ENCODE measurements around the gene BNIPL. TPM values are rescaled to one million over a fixed set of nuclear protein-coding genes. Genes with fewer than 3 reads are reported as not detected.

The BNIPL gene
- total RNA-seq, 2 donors from 2014 or later, result 0.42 to 0.57 TPM

GRCh38 chr1:151002611-151003010 is 33.8 kb upstream of the BNIPL start:
- peak overlapping the region; percentile 82 for H3K4me3 Mint-ChIP-seq
- peaks cover 45% of the 10 kb centered on the region for H3K4me1 Mint-ChIP-seq
- no peak for ATAC-seq
- peak overlapping the region; percentile 99 for H3K27ac Mint-ChIP-seq
- H3K36me3 Mint-ChIP-seq (ENCODE audit: low read depth), result peaks cover 4% of the 10 kb centered on the region
- no peaks in the 10 kb centered on the region for H3K27me3 Mint-ChIP-seq
- H3K9me3 ChIP-seq (ENCODE audit: control insufficient read depth, low read length, poor library complexity, severe bottlenecking), result no peaks in the 10 kb centered on the region
- no peak for DNase-seq

GRCh38 chr1:151003180-151003579 is 33.2 kb upstream of the BNIPL start:
- Mint-ChIP-seq H3K27me3 (no peaks in the 10 kb centered on the region), H3K4me1 (peaks cover 49% of the 10 kb centered on the region), H3K27ac (peak overlapping the region; percentile 99), H3K4me3 (peak overlapping the region; percentile 82), H3K36me3 (ENCODE audit: low read depth) (peaks cover 4% of the 10 kb centered on the region)
- DNase-seq (no peak), ATAC-seq (no peak)
- H3K9me3 ChIP-seq (ENCODE audit: control insufficient read depth, low read length, poor library complexity, severe bottlenecking), result no peaks in the 10 kb centered on the region

GRCh38 chr1:151005729-151006319 is 30.6 kb upstream of the BNIPL start:
- Mint-ChIP-seq H3K4me3 (peak overlapping the region; percentile 98), H3K36me3 (ENCODE audit: low read depth) (peaks cover 4% of the 10 kb centered on the region), H3K27ac (peak overlapping the region; percentile 99), H3K4me1 (peaks cover 61% of the 10 kb centered on the region), H3K27me3 (no peaks in the 10 kb centered on the region)
- no peaks in the 10 kb centered on the region for H3K9me3 ChIP-seq (ENCODE audit: control insufficient read depth, low read length, poor library complexity, severe bottlenecking)
- DNase-seq (no peak), ATAC-seq (no peak)

- H3K27ac Mint-ChIP-seq, result peak within 1 kb of the TSS; percentile 99
- peaks cover 4% of the 10 kb centered on the region for H3K36me3 Mint-ChIP-seq (ENCODE audit: low read depth)
- H3K9me3 ChIP-seq (ENCODE audit: control insufficient read depth, low read length, poor library complexity, severe bottlenecking), result no peaks in the 10 kb centered on the region
- H3K4me1 Mint-ChIP-seq, result peaks cover 62% of the 10 kb centered on the region
- ATAC-seq (no peak), DNase-seq (no peak)
- no peaks in the 10 kb centered on the region for H3K27me3 Mint-ChIP-seq
- peak within 1 kb of the TSS; percentile 98 for H3K4me3 Mint-ChIP-seq
Observed at GRCh38 chr1:151006327-151007052, 29.9 kb upstream of the BNIPL start, which contains the start of gene MINDY1. MINDY1 (minus strand) TSS chr1:151006902; CDS start chr1:151002617, 4,285 bp downstream.

- no peaks in the 10 kb centered on the region for H3K36me3 Mint-ChIP-seq (ENCODE audit: low read depth)
- ATAC-seq (peak; percentile 6), DNase-seq (no peak)
- H3K4me1 Mint-ChIP-seq, result peaks cover 55% of the 10 kb centered on the region
- H3K9me3 ChIP-seq (ENCODE audit: control insufficient read depth, low read length, poor library complexity, severe bottlenecking), result no peaks in the 10 kb centered on the region
- H3K27ac Mint-ChIP-seq, result peak overlapping the region; percentile 99
- no peaks in the 10 kb centered on the region for H3K27me3 Mint-ChIP-seq
- peak overlapping the region; percentile 98 for H3K4me3 Mint-ChIP-seq
Observed at GRCh38 chr1:151007853-151008243, 28.5 kb upstream of the BNIPL start.

GRCh38 chr1:151008244-151009205 is 27.9 kb upstream of the BNIPL start, which contains the start of gene PRUNE1:
PRUNE1 (plus strand) TSS chr1:151008449; CDS start chr1:151008633, 184 bp downstream.
- Mint-ChIP-seq H3K27me3 (no peaks in the 10 kb centered on the region), H3K36me3 (ENCODE audit: low read depth) (no peaks in the 10 kb centered on the region), H3K4me1 (peaks cover 53% of the 10 kb centered on the region), H3K27ac (peak within 1 kb of the TSS; percentile 99), H3K4me3 (peak within 1 kb of the TSS; percentile 98)
- H3K9me3 ChIP-seq (ENCODE audit: control insufficient read depth, low read length, poor library complexity, severe bottlenecking), result no peaks in the 10 kb centered on the region
- DNase-seq, result peak; percentile 95 to 98 (median 97)
- peak; percentile 88 for ATAC-seq

- no peaks in the 10 kb centered on the region for H3K9me3 ChIP-seq (ENCODE audit: control insufficient read depth, low read length, poor library complexity, severe bottlenecking)
- Mint-ChIP-seq H3K4me3 (peak overlapping the region; percentile 98), H3K27ac (peak overlapping the region; percentile 99), H3K4me1 (peaks cover 51% of the 10 kb centered on the region), H3K36me3 (ENCODE audit: low read depth) (no peaks in the 10 kb centered on the region), H3K27me3 (no peaks in the 10 kb centered on the region)
- ATAC-seq (no peak), DNase-seq (no peak)
Observed at GRCh38 chr1:151009206-151009587, 27.2 kb upstream of the BNIPL start.

GRCh38 chr1:151009674-151010345 is 26.6 kb upstream of the BNIPL start:
- DNase-seq (no peak), ATAC-seq (no peak)
- no peaks in the 10 kb centered on the region for H3K9me3 ChIP-seq (ENCODE audit: control insufficient read depth, low read length, poor library complexity, severe bottlenecking)
- H3K4me1 Mint-ChIP-seq, result peaks cover 48% of the 10 kb centered on the region
- H3K27ac Mint-ChIP-seq, result peak overlapping the region; percentile 99
- H3K27me3 Mint-ChIP-seq, result no peaks in the 10 kb centered on the region
- H3K36me3 Mint-ChIP-seq (ENCODE audit: low read depth), result no peaks in the 10 kb centered on the region
- H3K4me3 Mint-ChIP-seq, result peak overlapping the region; percentile 98

- Mint-ChIP-seq H3K27me3 (no peaks in the 10 kb centered on the region), H3K36me3 (ENCODE audit: low read depth) (no peaks in the 10 kb centered on the region), H3K27ac (peak overlapping the region; percentile 99), H3K4me1 (peaks cover 48% of the 10 kb centered on the region), H3K4me3 (no peak overlapping the region)
- ATAC-seq (no peak), DNase-seq (no peak)
- H3K9me3 ChIP-seq (ENCODE audit: control insufficient read depth, low read length, poor library complexity, severe bottlenecking), result no peaks in the 10 kb centered on the region
Observed at GRCh38 chr1:151010346-151010726, 26.1 kb upstream of the BNIPL start.

- no peaks in the 10 kb centered on the region for H3K9me3 ChIP-seq (ENCODE audit: control insufficient read depth, low read length, poor library complexity, severe bottlenecking)
- H3K4me1 Mint-ChIP-seq, result peaks cover 39% of the 10 kb centered on the region
- no peak overlapping the region for H3K4me3 Mint-ChIP-seq
- no peaks in the 10 kb centered on the region for H3K36me3 Mint-ChIP-seq (ENCODE audit: low read depth)
- no peak for ATAC-seq
- DNase-seq, result no peak
- no peaks in the 10 kb centered on the region for H3K27me3 Mint-ChIP-seq
- no peak overlapping the region for H3K27ac Mint-ChIP-seq
Observed at GRCh38 chr1:151011154-151011850, 25.1 kb upstream of the BNIPL start.

GRCh38 chr1:151012684-151013471 is 23.5 kb upstream of the BNIPL start:
- DNase-seq (no peak), ATAC-seq (no peak)
- peaks cover 25% of the 10 kb centered on the region for H3K4me1 Mint-ChIP-seq
- no peaks in the 10 kb centered on the region for H3K9me3 ChIP-seq (ENCODE audit: control insufficient read depth, low read length, poor library complexity, severe bottlenecking)
- H3K36me3 Mint-ChIP-seq (ENCODE audit: low read depth), result no peaks in the 10 kb centered on the region
- H3K4me3 Mint-ChIP-seq, result no peak overlapping the region
- H3K27ac Mint-ChIP-seq, result peak overlapping the region; percentile 51
- H3K27me3 Mint-ChIP-seq, result no peaks in the 10 kb centered on the region

Data from T-helper 17 cell (primary cell).